Right renal pelvis (tissue), 4 donors: ENCODE measurements around the gene MN1. TPM values are rescaled to one million over a fixed set of nuclear protein-coding genes. Genes with fewer than 3 reads are reported as not detected.

Experiments used
- DNase-seq, 4 donors: peaks; one replicate each; pipeline ENCODE4 v3.0.0-alpha.2; 2013; ENCODE audit warnings: low read depth in 4 of 4, low spot score in 3 of 4, missing footprints in 1 of 4
- polyA plus RNA-seq, 4 donors: library from polyadenylated mRNA; unstranded; fragments of 120-200 nt; gene quantifications; one replicate each; pipeline ENCODE4 v1.2.1, GENCODE V29; 2013; ENCODE audit not compliant: insufficient read length in 4 of 4

Gene MN1
- polyA plus RNA-seq, 4 donors: 6.7 to 10.2 (median 8.3) TPM

GRCh38 chr22:27719535-27720227 lies 81.9 kb downstream of the MN1 start:
- no peak for DNase-seq

- no peak for DNase-seq
These were observed 82.6 kb downstream of the MN1 start for GRCh38 chr22:27719036-27719347.

GRCh38 chr22:27718186-27719035 lies 83.1 kb downstream of the MN1 start:
- no peak for DNase-seq

GRCh38 chr22:27717094-27717493 lies 84.5 kb downstream of the MN1 start:
- DNase-seq: no peak

- DNase-seq: no peak
These were observed 85.5 kb downstream of the MN1 start for GRCh38 chr22:27716074-27716473.

GRCh38 chr22:27715106-27715505 lies 86.5 kb downstream of the MN1 start:
- DNase-seq: no peak

GRCh38 chr22:27714068-27714467 lies 87.5 kb downstream of the MN1 start:
- no peak for DNase-seq

GRCh38 chr22:27713461-27713860 lies 88.1 kb downstream of the MN1 start:
- DNase-seq: no peak

- DNase-seq: no peak
These were observed 89.8 kb downstream of the MN1 start for GRCh38 chr22:27711756-27712155.

GRCh38 chr22:27711012-27711411 lies 90.5 kb downstream of the MN1 start:
- DNase-seq: no peak

- no peak for DNase-seq
These were observed 91.5 kb downstream of the MN1 start for GRCh38 chr22:27709919-27710675.

- no peak for DNase-seq
These were observed 95.1 kb downstream of the MN1 start for GRCh38 chr22:27706489-27706888.

- DNase-seq: no peak
These were observed 96.0 kb downstream of the MN1 start for GRCh38 chr22:27705408-27706080.

- no peak for DNase-seq
These were observed 97.0 kb downstream of the MN1 start for GRCh38 chr22:27704581-27704980.

- peak in 2 of 4 donors; percentile 51 to 58 for DNase-seq
These were observed 102.1 kb downstream of the MN1 start for GRCh38 chr22:27699383-27700019.

- no peak for DNase-seq
These were observed 102.7 kb downstream of the MN1 start for GRCh38 chr22:27698813-27699212.
